GM06990 (cell line): ENCODE measurements around the gene SLC25A27.

Experiments used
- DNase-seq: peaks from one replicate; pipeline ENCODE4 v3.0.0-alpha.2; 2011; ENCODE audit not compliant: insufficient read length; ENCODE audit errors: extremely low read depth
- H3K27me3 ChIP-seq: replicated peaks from 2 replicates; pipeline ENCODE4 v1.6.0; 2011; ENCODE audit warnings: low read length; ENCODE audit not compliant: control insufficient read depth, insufficient read depth
- H3K36me3 ChIP-seq: 2 replicates; pipeline ENCODE4 v1.5.1; 2011; ENCODE audit warnings: low read length; ENCODE audit not compliant: control insufficient read depth, insufficient read depth
- H3K4me3 ChIP-seq: replicated peaks from 2 replicates; pipeline ENCODE4 v1.5.1; 2011; ENCODE audit warnings: low read depth, mild to moderate bottlenecking, control low read depth, low read length
- CTCF ChIP-seq: IDR thresholded peaks from 2 replicates; pipeline ENCODE4 v1.5.1; 2011; ENCODE audit warnings: low read length, control low read depth, mild to moderate bottlenecking, inconsistent platforms; ENCODE audit not compliant: insufficient read depth, poor library complexity, severe bottlenecking

Gene SLC25A27

GRCh38 chr6:46699970-46700369 is 47.2 kb downstream of the SLC25A27 start:
- no peak overlapping the region for H3K4me3 ChIP-seq
- no peak for DNase-seq
- no peaks in the 10 kb centered on the region for H3K36me3 ChIP-seq
- no peak for TF ChIP-seq CTCF
- no peaks in the 10 kb centered on the region for H3K27me3 ChIP-seq

GRCh38 chr6:46704562-46704961 is 51.8 kb downstream of the SLC25A27 start:
- no peak for TF ChIP-seq CTCF
- Histone ChIP-seq H3K4me3 (no peak overlapping the region), H3K36me3 (no peaks in the 10 kb centered on the region), H3K27me3 (no peaks in the 10 kb centered on the region)
- DNase-seq, result no peak

DNA sequence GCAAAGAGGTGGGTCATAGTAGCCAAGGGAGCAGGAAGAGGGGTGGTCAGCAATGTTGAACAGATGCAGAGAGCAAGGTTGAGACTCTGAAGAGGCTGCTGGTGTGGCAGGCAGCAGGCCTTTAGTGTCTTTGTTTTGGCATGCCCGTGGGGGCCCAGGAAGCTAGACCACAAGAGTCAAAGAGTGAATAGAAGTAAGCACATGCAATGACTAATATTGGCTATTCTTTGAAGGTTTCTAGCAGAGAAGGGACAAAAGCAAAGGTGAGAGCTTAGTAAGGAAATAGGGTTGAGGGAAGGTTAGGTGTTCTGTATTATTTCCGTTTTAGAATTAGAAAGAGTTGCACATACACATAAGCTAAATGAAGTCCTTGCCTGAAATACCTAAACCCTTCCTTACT is 53.7 kb downstream of the SLC25A27 start:
- H3K27me3 ChIP-seq, result no peaks in the 10 kb centered on the region
- no peak overlapping the region for H3K4me3 ChIP-seq
- no peak for DNase-seq
- no peak for TF ChIP-seq CTCF
- no peaks in the 10 kb centered on the region for H3K36me3 ChIP-seq

GRCh38 chr6:46711491-46711890 is 58.7 kb downstream of the SLC25A27 start:
- no peak for DNase-seq
- Histone ChIP-seq H3K27me3 (no peaks in the 10 kb centered on the region), H3K36me3 (no peaks in the 10 kb centered on the region), H3K4me3 (no peak overlapping the region)
- no peak for TF ChIP-seq CTCF

- no peak for DNase-seq
- no peak for TF ChIP-seq CTCF
- Histone ChIP-seq H3K4me3 (no peak overlapping the region), H3K27me3 (no peaks in the 10 kb centered on the region), H3K36me3 (no peaks in the 10 kb centered on the region)
Measured at GRCh38 chr6:46715141-46715540, 62.4 kb downstream of the SLC25A27 start.

GRCh38 chr6:46719099-46719498 is 66.3 kb downstream of the SLC25A27 start:
- no peaks in the 10 kb centered on the region for H3K36me3 ChIP-seq
- no peak for DNase-seq
- TF ChIP-seq CTCF, result no peak
- H3K4me3 ChIP-seq, result no peak overlapping the region
- H3K27me3 ChIP-seq, result no peaks in the 10 kb centered on the region
